Psoas muscle (tissue), 8 donors: Measurements from ENCODE around the gene ERBB2. TPM values are rescaled to one million over a fixed set of nuclear protein-coding genes. Genes with fewer than 3 reads are reported as not detected.

ENCODE experiments used
- ATAC-seq, 4 donors: fragments of 200-7000 bp; cut with Tn5 transposase; one replicate each; pipeline ENCODE4 v1.9.1; 2020; ENCODE audit warnings: moderate library complexity in 3 of 4, mild to moderate bottlenecking in 2 of 4
- DNase-seq, 2 donors: peaks; one replicate each; pipeline ENCODE4 v3.0.0-alpha.2; 2020
- H3K27ac ChIP-seq: fragments of 200-600 bp; one replicate; pipeline ENCODE4 v1.8.0; 2022
- H3K27me3 ChIP-seq, 3 donors: fragments of 200-600 bp in 1 of 3; one replicate each; pipeline versions ENCODE4 v1.6.1 to v1.8.0; 2013 to 2022; ENCODE audit warnings: low read length in 2 of 3, mild to moderate bottlenecking in 2 of 3, moderate library complexity in 1 of 3; ENCODE audit not compliant: insufficient read depth in 3 of 3
- H3K36me3 ChIP-seq, 2 donors: fragments of 200-600 bp in 1 of 2; one replicate each; pipeline versions ENCODE4 v1.6.1 to v1.8.0; 2013 to 2022; ENCODE audit warnings: low read depth in 1 of 2, mild to moderate bottlenecking in 1 of 2, moderate library complexity in 1 of 2; ENCODE audit not compliant: insufficient read depth in 1 of 2
- H3K4me1 ChIP-seq: fragments of 200-600 bp; one replicate; pipeline ENCODE4 v1.8.0; 2022
- H3K4me3 ChIP-seq: fragments of 200-600 bp; one replicate; pipeline ENCODE4 v1.8.0; 2022; ENCODE audit warnings: mild to moderate bottlenecking
- H3K9me3 ChIP-seq: fragments of 200-600 bp; one replicate; pipeline ENCODE4 v1.8.0; 2022
- whole genome bisulfite sequencing, 3 donors: extraction: QIAGEN DNeasy Blood & Tissue Kit; methylation state at CpG; one replicate each; pipeline versions ENCODE4 v1.1.6 to v1.1.7; 2013; 5-methylcytosine and 5-hydroxymethylcytosine counted together
- intact Hi-C, 2 donors: fragments of 100-400 bp; cut with DNase I; formaldehyde crosslinking; loops; one replicate each; pipeline versions ENCODE4 v1.11.0 to v1.14.2; 2022
- polyA plus RNA-seq, 3 donors: library from polyadenylated mRNA; stranded (reverse); fragments of 200-250 nt; gene quantifications; one replicate each; pipeline ENCODE4 v1.2.3, GENCODE V29; 2013
- total RNA-seq, 4 donors: library from RNA; stranded (reverse); fragmentation: NEBNext Ultra II Directional in 2 of 4; extraction: Animal tissue kit (Norgen Biotek cat#: 25700) in 2 of 4; gene quantifications; one replicate each; pipeline versions ENCODE4 v1.2.1 to v1.2.4, GENCODE V29; 2021 to 2023
- TF ChIP-seq, protein P1 (sequence below): fragments of 200-600 bp; IDR thresholded peaks from one replicate; pipeline ENCODE4 v1.8.0; 2022; ENCODE audit warnings: antibody characterized with exemption
- donor health status: healthy with polysubstance abuse.
- donor health status: DM: no; HTN: no; CAD: no; lungs with moderate emphysema.
- donor health status: Bipolar disorder and iron deficiency.
- donor health status: healthy.
- donor health status: DM: yes; HTN: yes; CAD: no.
- donor health status: DM: no; HTN: no; CAD: no.
- donor health status: DM: no; HTN: no; CAD: no.
- donor health status: DM: yes; HTN: yes; CAD: no.

Gene ERBB2
- total and polyA plus RNA-seq, 7 donors = 4.0 to 24.9 (median 20.4) TPM

DNA sequence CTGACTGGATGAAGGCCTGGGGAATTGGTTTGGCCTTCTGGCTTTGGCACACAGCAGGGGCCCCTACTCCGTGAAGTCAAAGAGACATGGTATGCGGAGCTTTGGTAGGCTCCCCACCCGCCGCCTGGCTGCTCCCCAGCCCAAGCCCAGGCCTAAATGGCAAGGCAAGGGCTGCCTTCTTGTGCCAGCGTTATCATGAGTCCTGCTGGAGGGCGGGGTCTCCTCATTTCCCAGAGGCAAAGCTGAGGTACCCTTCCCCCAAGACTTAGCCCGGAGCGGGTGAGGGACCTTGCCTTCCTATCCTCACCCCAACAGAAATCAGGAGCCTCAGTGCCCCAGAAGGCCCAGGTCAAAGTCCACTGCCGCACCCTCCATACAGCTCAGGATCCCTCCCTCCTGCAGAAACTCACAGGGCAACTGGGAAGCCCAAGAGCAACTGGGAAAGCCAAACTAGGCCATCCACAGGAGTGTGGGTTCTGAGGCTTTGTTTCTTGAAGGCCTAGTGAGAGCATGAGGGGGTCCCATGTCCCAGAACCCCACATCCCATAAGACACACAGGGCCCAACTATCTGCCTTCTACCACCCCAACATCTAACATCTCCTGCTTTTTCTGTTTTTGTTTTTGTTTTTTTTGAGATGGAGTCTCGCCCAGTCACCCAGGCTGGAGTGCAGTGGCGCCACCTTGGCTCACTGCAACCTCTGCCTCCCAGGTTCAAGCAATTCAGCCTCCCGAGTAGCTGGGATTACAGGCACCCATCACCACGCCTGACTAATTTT is 21.3 kb upstream of the ERBB2 start:
- peak in 1 of 2 donors; percentile 52 for DNase-seq
- WGBS, 3 donors = 68 to 84% (median 71%) methylated on average over 12 to 13 of the region's 13 CpGs
- TF ChIP-seq, protein P1, sequence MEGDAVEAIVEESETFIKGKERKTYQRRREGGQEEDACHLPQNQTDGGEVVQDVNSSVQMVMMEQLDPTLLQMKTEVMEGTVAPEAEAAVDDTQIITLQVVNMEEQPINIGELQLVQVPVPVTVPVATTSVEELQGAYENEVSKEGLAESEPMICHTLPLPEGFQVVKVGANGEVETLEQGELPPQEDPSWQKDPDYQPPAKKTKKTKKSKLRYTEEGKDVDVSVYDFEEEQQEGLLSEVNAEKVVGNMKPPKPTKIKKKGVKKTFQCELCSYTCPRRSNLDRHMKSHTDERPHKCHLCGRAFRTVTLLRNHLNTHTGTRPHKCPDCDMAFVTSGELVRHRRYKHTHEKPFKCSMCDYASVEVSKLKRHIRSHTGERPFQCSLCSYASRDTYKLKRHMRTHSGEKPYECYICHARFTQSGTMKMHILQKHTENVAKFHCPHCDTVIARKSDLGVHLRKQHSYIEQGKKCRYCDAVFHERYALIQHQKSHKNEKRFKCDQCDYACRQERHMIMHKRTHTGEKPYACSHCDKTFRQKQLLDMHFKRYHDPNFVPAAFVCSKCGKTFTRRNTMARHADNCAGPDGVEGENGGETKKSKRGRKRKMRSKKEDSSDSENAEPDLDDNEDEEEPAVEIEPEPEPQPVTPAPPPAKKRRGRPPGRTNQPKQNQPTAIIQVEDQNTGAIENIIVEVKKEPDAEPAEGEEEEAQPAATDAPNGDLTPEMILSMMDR = no peak
- intact Hi-C loops = loop anchor here in 1 of 2 donors (5.0 kb wide), 1 partner anchor 54 kb away; the partner anchor contains the start of gene MIEN1
- Histone ChIP-seq H3K4me3 (peak overlapping the region; percentile 34), H3K9me3 (no peaks in the 10 kb centered on the region), H3K27me3 (no peaks in the 10 kb centered on the region), H3K36me3 (peaks cover 2 to 9% of the 10 kb centered on the region in 2 donors), H3K27ac (peak overlapping the region; percentile 89), H3K4me1 (peaks cover 60% of the 10 kb centered on the region)
- ATAC-seq = no peak

- intact Hi-C loops = loop anchor here in 1 of 2 donors (5.0 kb wide), 1 partner anchor 53 kb away; the partner anchor contains the start of gene MIEN1
- Histone ChIP-seq H3K36me3 (peaks cover 2 to 17% of the 10 kb centered on the region in 2 donors), H3K9me3 (no peaks in the 10 kb centered on the region), H3K4me1 (peaks cover 55% of the 10 kb centered on the region), H3K27ac (peak overlapping the region; percentile 89), H3K4me3 (no peak overlapping the region), H3K27me3 (no peaks in the 10 kb centered on the region)
- ATAC-seq (peak in 2 of 4 donors; percentile 11 to 42), DNase-seq (peak in 1 of 2 donors; percentile 36)
- whole genome bisulfite sequencing, 3 donors = 41 to 72% (median 42%) methylated on average over 12 of the region's 12 CpGs
- TF ChIP-seq, protein P1 = no peak
These were observed 20.2 kb upstream of the ERBB2 start for GRCh38 chr17:39679521-39680192.

GRCh38 chr17:39683295-39683939 is 16.4 kb upstream of the ERBB2 start:
- ATAC-seq (no peak), DNase-seq (no peak)
- Histone ChIP-seq H3K27ac (no peak overlapping the region), H3K4me3 (no peak overlapping the region), H3K4me1 (peaks cover 31% of the 10 kb centered on the region), H3K9me3 (no peaks in the 10 kb centered on the region), H3K36me3 (peaks cover 2 to 22% of the 10 kb centered on the region in 2 donors), H3K27me3 (no peaks in the 10 kb centered on the region)
- intact Hi-C loops = no loop called here
- 90 to 93% (median 92%) methylated on average over 9 of the region's 9 CpGs for WGBS, 3 donors
- TF ChIP-seq, protein P1 = no peak

- H3K4me3 ChIP-seq = no peak overlapping the region
- H3K27ac ChIP-seq = no peak overlapping the region
- peak in 1 of 2 donors; percentile 20 for DNase-seq
- WGBS, 3 donors = 92 to 96% (median 95%) methylated on average over 12 of the region's 12 CpGs
- peaks cover 25% of the 10 kb centered on the region for H3K4me1 ChIP-seq
- peaks cover 2 to 22% of the 10 kb centered on the region in 2 donors for H3K36me3 ChIP-seq
- H3K27me3 ChIP-seq = no peaks in the 10 kb centered on the region
- intact Hi-C loops = loop anchor here in 1 of 2 donors (5.0 kb wide), 1 partner anchor 43 kb away; no protein-coding TSS in a partner anchor
- no peaks in the 10 kb centered on the region for H3K9me3 ChIP-seq
- no peak for ATAC-seq
- TF ChIP-seq, protein P1 = no peak
These were observed 15.3 kb upstream of the ERBB2 start for GRCh38 chr17:39684369-39685192.
